Hepatocyte (in vitro differentiated cells): ENCODE results near the gene EML6. TPM values are rescaled to one million over a fixed set of nuclear protein-coding genes. Genes with fewer than 3 reads are reported as not detected.

Source experiments
- DNase-seq: peaks from one replicate; pipeline ENCODE4 v3.0.0-alpha.2; 2016; ENCODE audit warnings: low spot score
- H2AFZ ChIP-seq: fragments of 200-600 bp; sonication (generic); 2 replicates; pipeline ENCODE4 v1.6.0; 2016; ENCODE audit warnings: antibody characterized with exemption, mild to moderate bottlenecking
- H3K27ac ChIP-seq: fragments of 200-600 bp; sonication (generic); 2 replicates; pipeline ENCODE4 v1.5.1; 2016; ENCODE audit warnings: mild to moderate bottlenecking
- H3K27me3 ChIP-seq: fragments of 200-600 bp; sonication (generic); 2 replicates; pipeline ENCODE4 v1.6.1; 2016
- H3K36me3 ChIP-seq: fragments of 200-600 bp; sonication (generic); replicated peaks from 2 replicates; pipeline ENCODE4 v1.5.1; 2016; ENCODE audit warnings: low read depth; ENCODE audit not compliant: insufficient read depth
- H3K4me1 ChIP-seq: fragments of 200-600 bp; sonication (generic); 2 replicates; pipeline ENCODE4 v1.5.1; 2016; ENCODE audit warnings: mild to moderate bottlenecking, moderate library complexity; ENCODE audit not compliant: insufficient read depth
- H3K4me2 ChIP-seq: fragments of 200-600 bp; sonication (generic); 2 replicates; pipeline ENCODE4 v1.6.0; 2016
- H3K4me3 ChIP-seq: fragments of 200-600 bp; sonication (generic); 2 replicates; pipeline ENCODE4 v1.5.1; 2016; ENCODE audit warnings: mild to moderate bottlenecking
- H3K79me2 ChIP-seq: fragments of 200-600 bp; sonication (generic); 2 replicates; pipeline ENCODE4 v1.6.0; 2017; ENCODE audit warnings: mild to moderate bottlenecking
- H3K9me2 ChIP-seq: fragments of 200-600 bp; sonication (generic); replicated peaks from 2 replicates; pipeline ENCODE4 v1.6.0; 2017; ENCODE audit warnings: mild to moderate bottlenecking; ENCODE audit not compliant: insufficient read depth
- H3K9me3 ChIP-seq: fragments of 200-600 bp; sonication (generic); 2 replicates; pipeline ENCODE4 v1.5.1; 2016; ENCODE audit warnings: low read depth, mild to moderate bottlenecking
- H4K20me1 ChIP-seq: fragments of 200-600 bp; sonication (generic); 2 replicates; pipeline ENCODE4 v1.6.0; 2016; ENCODE audit warnings: mild to moderate bottlenecking; ENCODE audit not compliant: insufficient read depth, poor library complexity, severe bottlenecking
- CTCF ChIP-seq: fragments of 200-600 bp; sonication (generic); IDR thresholded peaks from 2 replicates; pipeline ENCODE4 v1.5.1; 2016; ENCODE audit warnings: antibody characterized with exemption, mild to moderate bottlenecking; ENCODE audit not compliant: poor library complexity
- EZH2 ChIP-seq: fragments of 200-600 bp; sonication (generic); IDR thresholded peaks from 2 replicates; pipeline ENCODE4 v1.6.1; 2016; ENCODE audit warnings: antibody characterized with exemption, mild to moderate bottlenecking, borderline replicate concordance
- EZH2phosphoT487 ChIP-seq: fragments of 200-600 bp; sonication (generic); IDR thresholded peaks from one replicate; pipeline ENCODE4 v1.6.1; 2018; ENCODE audit warnings: antibody characterized with exemption, mild to moderate bottlenecking, low read depth, moderate library complexity; ENCODE audit not compliant: unreplicated experiment, severe bottlenecking
- WGBS: methylation state at CpG from one replicate; pipeline ENCODE4 v1.1.6; 2016; ENCODE audit warnings: low lambda C conversion rate; ENCODE audit errors: missing lambda C conversion rate; 5-methylcytosine and 5-hydroxymethylcytosine counted together
- polyA plus RNA-seq: library from polyadenylated mRNA; unstranded; fragments of >200 nt; fragmentation: Nextera tagmentation; extraction: Ambion mirVana; gene quantifications from 2 replicates; pipeline ENCODE4 v1.2.1, GENCODE V29; 2016
- total RNA-seq: library from RNA; depleted of rRNA; stranded (reverse); fragments of >200 nt; gene quantifications from 2 replicates; pipeline ENCODE4 v1.2.3, GENCODE V29; 2014

Gene EML6
- total and polyA plus RNA-seq, 2 experiments from 2014 or later = 1.9 to 4.0 TPM

GRCh38 chr2:54968561-54969218 lies 245.2 kb downstream of the EML6 start:
- H3K4me1 ChIP-seq = no peaks in the 10 kb centered on the region
- H3K4me2 ChIP-seq = no peak overlapping the region
- no peaks in the 10 kb centered on the region for H3K36me3 ChIP-seq
- H3K9me2 ChIP-seq = no peaks in the 10 kb centered on the region
- H2AFZ ChIP-seq = no peak overlapping the region
- H3K79me2 ChIP-seq = peaks cover 25% of the 10 kb centered on the region
- H3K9me3 ChIP-seq = no peaks in the 10 kb centered on the region
- H3K4me3 ChIP-seq = no peak overlapping the region
- peaks cover 8% of the 10 kb centered on the region for H4K20me1 ChIP-seq
- DNase-seq = no peak
- no peaks in the 10 kb centered on the region for H3K27me3 ChIP-seq
- TF ChIP-seq EZH2 (no peak), CTCF (no peak), EZH2phosphoT487 (no peak)
- 96% methylated on average over 10 of the region's 10 CpGs for whole genome bisulfite sequencing
- no peak overlapping the region for H3K27ac ChIP-seq

DNA sequence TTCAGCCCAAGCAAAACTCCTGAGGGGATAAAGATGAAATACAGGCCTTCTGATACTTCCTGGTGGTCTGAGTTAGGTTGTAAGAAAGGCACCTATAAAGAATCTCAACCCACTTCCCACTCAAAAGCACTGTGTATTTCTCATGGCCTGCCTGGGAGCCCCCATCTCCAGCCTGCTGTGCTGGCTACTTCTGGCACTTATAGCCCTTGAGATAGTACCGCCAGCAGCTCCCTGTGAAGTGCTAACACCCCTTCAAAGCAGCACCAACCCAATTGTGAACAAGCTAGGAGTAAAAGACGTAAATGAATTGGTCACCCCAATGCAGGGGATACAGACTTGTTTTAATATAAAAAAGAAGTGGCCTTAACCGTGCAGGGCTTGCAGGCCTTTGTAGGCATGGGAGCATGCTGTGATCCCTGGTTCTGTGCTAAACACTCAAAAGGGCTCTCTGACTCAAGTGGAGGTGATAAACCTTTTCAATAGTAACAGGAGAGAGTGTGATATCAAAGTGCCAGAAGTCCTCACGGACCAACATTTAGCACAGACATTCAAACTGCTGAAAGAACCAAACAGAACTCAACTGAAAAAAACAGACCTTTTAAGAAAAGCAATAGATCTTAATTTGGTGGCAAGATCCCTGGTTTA lies 246.0 kb downstream of the EML6 start:
- H2AFZ ChIP-seq = no peak overlapping the region
- H3K79me2 ChIP-seq = peaks cover 32% of the 10 kb centered on the region
- no peak overlapping the region for H3K27ac ChIP-seq
- H3K9me2 ChIP-seq = no peaks in the 10 kb centered on the region
- H3K9me3 ChIP-seq = no peaks in the 10 kb centered on the region
- no peak for DNase-seq
- TF ChIP-seq EZH2phosphoT487 (no peak), EZH2 (no peak), CTCF (no peak)
- no peak overlapping the region for H3K4me2 ChIP-seq
- WGBS = 95% methylated on average over 4 of the region's 4 CpGs
- no peak overlapping the region for H3K4me3 ChIP-seq
- H4K20me1 ChIP-seq = peaks cover 15% of the 10 kb centered on the region
- H3K36me3 ChIP-seq = no peaks in the 10 kb centered on the region
- H3K27me3 ChIP-seq = no peaks in the 10 kb centered on the region
- H3K4me1 ChIP-seq = no peaks in the 10 kb centered on the region

DNA sequence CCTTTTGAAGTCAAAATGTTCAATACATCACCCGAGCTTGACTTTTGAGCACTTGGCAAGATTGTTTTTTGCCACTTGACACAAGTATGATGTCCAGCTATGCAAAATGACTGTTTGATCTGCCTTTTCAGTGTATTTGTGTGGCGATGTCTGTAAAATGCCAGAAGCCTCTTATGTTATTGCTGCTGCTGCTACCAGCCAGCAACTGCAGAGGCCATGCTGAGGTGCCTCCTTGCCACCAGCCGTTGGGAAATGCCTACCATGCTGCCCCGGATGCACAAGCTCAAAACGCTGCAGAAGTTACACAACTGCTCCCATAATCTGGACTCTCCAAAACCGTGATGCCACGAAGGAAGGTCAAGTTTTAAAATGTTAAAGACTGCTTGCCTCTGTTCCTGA lies 246.5 kb downstream of the EML6 start:
- no peaks in the 10 kb centered on the region for H3K27me3 ChIP-seq

More for the DNA sequence above, 246.5 kb downstream of the EML6 start:
- Histone ChIP-seq H3K4me1 (no peaks in the 10 kb centered on the region), H3K9me2 (no peaks in the 10 kb centered on the region), H3K79me2 (peaks cover 37% of the 10 kb centered on the region), H4K20me1 (peaks cover 21% of the 10 kb centered on the region), H3K4me3 (no peak overlapping the region), H3K27ac (no peak overlapping the region), H3K9me3 (no peaks in the 10 kb centered on the region), H3K4me2 (no peak overlapping the region), H2AFZ (no peak overlapping the region), H3K36me3 (no peaks in the 10 kb centered on the region)
- no peak for DNase-seq
- TF ChIP-seq EZH2phosphoT487 (no peak), EZH2 (no peak), CTCF (no peak)
- WGBS = 91% methylated on average over 7 of the region's 7 CpGs
